Subcutaneous adipose tissue (tissue), 4 donors: ENCODE measurements around the gene SHLD1. TPM values are rescaled to one million over a fixed set of nuclear protein-coding genes. Genes with fewer than 3 reads are reported as not detected.

Source experiments
- CTCF ChIP-seq: fragments of 450-650 bp; IDR thresholded peaks from one replicate; pipeline ENCODE4 v1.5.1; 2016; ENCODE audit warnings: low read depth, mild to moderate bottlenecking, control low read depth, antibody characterized with exemption, moderate library complexity
- total RNA-seq, 4 donors: library from RNA; depleted of rRNA; stranded (reverse); fragments of >200 nt; gene quantifications; one replicate each; pipeline ENCODE4 v1.1.0, GENCODE V29; 2016

SHLD1 gene
- total RNA-seq, 4 donors from 2014 or later: 1.3 to 7.7 (median 2.9) TPM

- TF ChIP-seq CTCF: no peak
These were observed 56.5 kb downstream of the SHLD1 start for GRCh38 chr20:5806457-5807263.

- no peak for TF ChIP-seq CTCF
These were observed 57.2 kb downstream of the SHLD1 start for GRCh38 chr20:5807431-5807830.

- TF ChIP-seq CTCF: no peak
These were observed 58.7 kb downstream of the SHLD1 start for GRCh38 chr20:5808901-5809300.

GRCh38 chr20:5809495-5809894 lies 59.3 kb downstream of the SHLD1 start:
- no peak for TF ChIP-seq CTCF

GRCh38 chr20:5810800-5811422 lies 60.7 kb downstream of the SHLD1 start:
- no peak for TF ChIP-seq CTCF

GRCh38 chr20:5811746-5812145 lies 61.5 kb downstream of the SHLD1 start:
- TF ChIP-seq CTCF: no peak

GRCh38 chr20:5818346-5818681 lies 68.1 kb downstream of the SHLD1 start:
- no peak for TF ChIP-seq CTCF
